K562 (cell line): ENCODE measurements around the gene CAB39. TPM values are rescaled to one million over a fixed set of nuclear protein-coding genes. Genes with fewer than 3 reads are reported as not detected.
A peak's percentile ranks its signal among the peaks of the same experiment; 100 is the strongest.

ENCODE experiments used
- ATAC-seq: fragments of 200-7000 bp; cut with Tn5 transposase; 3 replicates; pipeline ENCODE4 v1.9.1; 2020; ENCODE audit warnings: moderate library complexity
- BruUV-seq: library from RNA; stranded (reverse); fragments of 400-500 nt; replicated peaks from 2 replicates; lab custom pipeline; 2021; lab: Mats Ljungman, UMichigan
- CTCF ChIA-PET: fragments of 300-600 bp; formaldehyde crosslinking; extraction: SDS; loops from one replicate; lab custom pipeline; 2021; ENCODE audit warnings: low intra/inter-chr PET ratio; lab: Yijun Ruan, JAX
- POLR2A ChIA-PET: fragments of 300-600, 350-650 bp; sonication (Branson Sonifier 250); formaldehyde crosslinking; extraction: SDS; loops from one replicate; lab custom pipeline; 2021; ENCODE audit warnings: antibody characterized with exemption, inconsistent platforms; lab: Yijun Ruan, JAX
- DNase-seq, 4 experiments: peaks; one replicate each; pipeline versions ENCODE4 v3.0.0 to v3.0.0-alpha.2; 2011 to 2018; ENCODE audit warnings: low spot score in 3 of 4, mixed read lengths in 3 of 4; ENCODE audit errors: extremely low read depth in 1 of 4
- FAIRE-seq: peaks from 2 replicates; lab custom pipeline; 2011; peaks lifted over from hg19 to GRCh38; lab: Jason Lieb, UNC
- H2AFZ ChIP-seq: 2 replicates; pipeline ENCODE4 v1.6.0; 2011; ENCODE audit warnings: low read depth, low read length, control low read depth, inconsistent platforms
- H3K27ac ChIP-seq: fragments of 200-600 bp; 3 replicates; pipeline ENCODE4 v1.8.0; 2011; ENCODE audit warnings: low read depth, mild to moderate bottlenecking, control low read depth, inconsistent platforms, low read length, moderate library complexity, mixed read lengths; ENCODE audit errors: extremely low read depth
- H3K27me3 ChIP-seq, 2 experiments: fragments of 300-600 bp in 1 of 2; 2 replicates in 1 of 2; 3 replicates in 1 of 2; pipeline versions ENCODE4 v1.6.0 to v1.8.0; 2011; ENCODE audit warnings: inconsistent platforms in 2 of 2, low read length in 2 of 2, mild to moderate bottlenecking in 1 of 2, mixed read lengths in 1 of 2, moderate library complexity in 1 of 2; ENCODE audit not compliant: control insufficient read depth in 2 of 2, insufficient read depth in 2 of 2
- H3K36me3 ChIP-seq: fragments of 300-600 bp; 3 replicates; pipeline ENCODE4 v1.8.0; 2011; ENCODE audit warnings: mild to moderate bottlenecking, low read length, inconsistent platforms; ENCODE audit not compliant: control insufficient read depth, insufficient read depth
- H3K4me1 ChIP-seq, 2 experiments: fragments of 200-600 bp in 1 of 2; replicated peaks in 1 of 2; 2 replicates in 1 of 2; 3 replicates in 1 of 2; pipeline versions ENCODE4 v1.5.1 to v1.8.0; 2011; ENCODE audit warnings: inconsistent platforms in 2 of 2, low read length in 2 of 2, mild to moderate bottlenecking in 1 of 2, mixed read lengths in 1 of 2, moderate library complexity in 1 of 2; ENCODE audit not compliant: control insufficient read depth in 2 of 2, insufficient read depth in 2 of 2
- H3K4me2 ChIP-seq: 2 replicates; pipeline ENCODE4 v1.6.1; 2011; ENCODE audit warnings: low read length, control low read depth, inconsistent platforms, mixed read lengths; ENCODE audit not compliant: insufficient read depth
- H3K4me3 ChIP-seq: fragments of 200-600 bp; sonication (generic), shearing (Covaris generic); 2 replicates; pipeline ENCODE4 v1.5.1; 2016; ENCODE audit warnings: control low read depth, inconsistent platforms
- H3K79me2 ChIP-seq: fragments of 200-600 bp; 3 replicates; pipeline ENCODE4 v1.8.0; 2011; ENCODE audit warnings: low read length, inconsistent platforms; ENCODE audit not compliant: control insufficient read depth, insufficient read depth
- H3K9ac ChIP-seq, 2 experiments: 2 replicates each; pipeline versions ENCODE4 v1.6.0 to v1.6.1; 2011; ENCODE audit warnings: low read depth in 2 of 2, low read length in 2 of 2, control low read depth in 1 of 2, inconsistent platforms in 1 of 2, mild to moderate bottlenecking in 1 of 2, mixed read lengths in 1 of 2; ENCODE audit not compliant: insufficient read depth in 1 of 2
- H3K9me1 ChIP-seq: one replicate; pipeline ENCODE4 v1.6.0; 2011; ENCODE audit warnings: inconsistent platforms, mild to moderate bottlenecking, low read length, moderate library complexity; ENCODE audit not compliant: control insufficient read depth, insufficient read depth
- H3K9me3 ChIP-seq: replicated peaks from 2 replicates; pipeline ENCODE4 v1.5.1; 2011; ENCODE audit warnings: low read depth, low read length, inconsistent platforms; ENCODE audit not compliant: control insufficient read depth, insufficient read depth
- H4K20me1 ChIP-seq: replicated peaks from 2 replicates; pipeline ENCODE4 v1.6.1; 2011; ENCODE audit warnings: low read length, inconsistent platforms, mixed read lengths; ENCODE audit not compliant: control insufficient read depth, insufficient read depth
- AFF4 ChIP-seq: sonication (generic); formaldehyde crosslinking; IDR thresholded peaks from 2 replicates; pipeline ENCODE4 v1.8.0; 2023; ENCODE audit warnings: mild to moderate bottlenecking, missing genetic modification reagents
- DIDO1 ChIP-seq: fragments of 450-650 bp; IDR thresholded peaks from 2 replicates; pipeline ENCODE4 v1.6.1; 2016; ENCODE audit warnings: low read depth, missing biosample characterization, missing genetic modification characterization
- POLR2AphosphoS5 ChIP-seq: IDR thresholded peaks from 2 replicates; pipeline ENCODE4 v1.6.1; 2011; ENCODE audit warnings: mild to moderate bottlenecking, low read depth, low read length, moderate library complexity; ENCODE audit not compliant: control insufficient read depth, insufficient read depth
- ZBTB2 ChIP-seq: fragments of 450-650 bp; IDR thresholded peaks from 2 replicates; pipeline ENCODE4 v1.6.1; 2016; ENCODE audit warnings: antibody characterized with exemption
- ZKSCAN1 ChIP-seq: fragments of 150-350 bp; IDR thresholded peaks from 2 replicates; pipeline ENCODE4 v1.6.1; 2016; ENCODE audit warnings: low read depth, low read length
- ZNF217 ChIP-seq: sonication (generic); formaldehyde crosslinking; IDR thresholded peaks from 2 replicates; pipeline ENCODE4 v1.8.0; 2022; ENCODE audit warnings: mild to moderate bottlenecking, missing genetic modification reagents
- ZNF3 ChIP-seq: fragments of 250-450 bp; sonication (Bioruptor Pico); IDR thresholded peaks from 2 replicates; pipeline ENCODE4 v1.5.0; 2021; ENCODE audit warnings: mild to moderate bottlenecking, moderate library complexity
- WGBS: fragments of 100-300 bp; shearing (Covaris generic); methylation state at CpG from one replicate; pipeline ENCODE4 v1.1.6; 2016; ENCODE audit warnings: low coverage, mixed read lengths; ENCODE audit not compliant: insufficient coverage; ENCODE audit errors: missing lambda C conversion rate; 5-methylcytosine and 5-hydroxymethylcytosine counted together
- in situ Hi-C: fragments of 300-500 bp; cut with MboI; formaldehyde crosslinking; loops from 4 replicates; pipeline ENCODE4 v1.15.0; 2018; ENCODE audit warnings: inconsistent platforms, mixed read lengths
- intact Hi-C: fragments of 100-400 bp; cut with micrococcal nuclease; formaldehyde crosslinking; loops from 2 replicates; pipeline ENCODE4 v1.14.2; 2022
- polyA plus RNA-seq, 8 experiments: library from polyadenylated mRNA; depleted of rRNA in 4 of 8; stranded (reverse) in 5 of 8; unstranded in 3 of 8; fragments of >200 nt; fragmentation: Nextera tagmentation in 2 of 8; fragmentation: Illumina TruSeq in 1 of 8; extraction: Ambion mirVana in 2 of 8; extraction: Trizol in 1 of 8; gene quantifications; 2 replicates each; pipeline versions ENCODE4 v1.2.1 to v1.2.3, GENCODE V29; 2011 to 2014; ENCODE audit warnings: inconsistent platforms in 1 of 8, missing spikeins in 1 of 8
- total RNA-seq, 7 experiments: library from RNA; depleted of rRNA in 6 of 7; stranded (reverse); fragments of >200 nt in 6 of 7; fragmentation: Illumina TruSeq in 2 of 7; extraction: Trizol in 2 of 7; gene quantifications; 2 replicates each; pipeline versions ENCODE4 v1.2.1 to v1.2.3, GENCODE V29; 2011 to 2021; ENCODE audit warnings: low replicate concordance in 1 of 7
- TF ChIP-seq, protein P1 (sequence below), 2 experiments: fragments of 200-800 bp in 1 of 2; sonication (Bioruptor generic) in 1 of 2; sonication (generic) in 1 of 2; formaldehyde crosslinking in 1 of 2; IDR thresholded peaks in 1 of 2; conservative IDR thresholded peaks in 1 of 2; 2 replicates each; pipeline versions ENCODE4 v1.5.0 to v1.6.1; 2016 to 2020; ENCODE audit warnings: missing compliant biosample characterization in 1 of 2, missing genetic modification characterization in 1 of 2, missing genetic modification reagents in 1 of 2

CAB39 gene
- total and polyA plus RNA-seq, 9 of the 15 experiments (the other 6 are each of a cell fraction or from before 2014, with no cell fraction given) = 27.2 to 94.4 (median 70.1) TPM

DNA sequence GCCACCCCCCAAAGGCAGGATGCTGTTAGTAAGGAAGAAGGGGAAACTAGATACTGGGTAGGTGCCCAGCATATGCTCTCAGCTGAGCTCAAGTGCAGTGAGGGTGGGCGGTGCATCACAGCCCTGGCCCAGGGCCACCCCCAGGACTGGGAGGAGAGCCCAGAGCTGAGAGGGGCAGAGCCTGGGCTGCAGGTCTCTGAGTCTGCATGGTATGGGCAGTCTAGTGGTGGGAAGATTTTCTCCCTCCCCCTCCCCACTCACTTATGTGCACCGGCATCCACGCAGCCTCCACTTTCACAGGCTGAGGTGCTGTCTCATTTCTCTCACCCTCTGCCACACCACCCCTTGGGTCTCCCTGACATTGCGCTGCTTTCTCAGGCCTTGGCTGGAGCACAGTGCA, 48.5 kb upstream of the CAB39 start (continued):
- TF ChIP-seq ZBTB2 = no peak
- TF ChIP-seq ZNF217 (CRISPR knock-in tag) = no peak
- no peak for TF ChIP-seq POLR2AphosphoS5
- TF ChIP-seq DIDO1 (tag) = no peak
- no peak for TF ChIP-seq ZNF3 (CRISPR knock-in tag)

- Histone ChIP-seq H3K9me3 (no peaks in the 10 kb centered on the region), H4K20me1 (no peaks in the 10 kb centered on the region), H3K36me3 (no peaks in the 10 kb centered on the region), H3K4me1 (peaks cover 37 to 53% of the 10 kb centered on the region in 2 experiments), H2AFZ (peak overlapping the region; percentile 70), H3K4me2 (no peak overlapping the region), H3K79me2 (no peaks in the 10 kb centered on the region), H3K4me3 (no peak overlapping the region), H3K27me3 (no peaks in the 10 kb centered on the region), H3K27ac (no peak overlapping the region; the same call in 2 of the 3 replicates), H3K9me1 (no peaks in the 10 kb centered on the region), H3K9ac (no peak overlapping the region)
- FAIRE-seq (no peak), DNase-seq (no peak), ATAC-seq (no peak)
- ChIA-PET POLR2A (no interaction called here), CTCF (no interaction called here)
- no CpG with 5 or more reads among the region's 7 CpGs for WGBS
- intact Hi-C loops (no loop called here), in situ Hi-C loops (loop anchor here (5.0 kb wide), 1 partner anchor 42 kb away; no protein-coding TSS in a partner anchor)
- BruUV-seq = no TSS peak
- TF ChIP-seq, protein P1, sequence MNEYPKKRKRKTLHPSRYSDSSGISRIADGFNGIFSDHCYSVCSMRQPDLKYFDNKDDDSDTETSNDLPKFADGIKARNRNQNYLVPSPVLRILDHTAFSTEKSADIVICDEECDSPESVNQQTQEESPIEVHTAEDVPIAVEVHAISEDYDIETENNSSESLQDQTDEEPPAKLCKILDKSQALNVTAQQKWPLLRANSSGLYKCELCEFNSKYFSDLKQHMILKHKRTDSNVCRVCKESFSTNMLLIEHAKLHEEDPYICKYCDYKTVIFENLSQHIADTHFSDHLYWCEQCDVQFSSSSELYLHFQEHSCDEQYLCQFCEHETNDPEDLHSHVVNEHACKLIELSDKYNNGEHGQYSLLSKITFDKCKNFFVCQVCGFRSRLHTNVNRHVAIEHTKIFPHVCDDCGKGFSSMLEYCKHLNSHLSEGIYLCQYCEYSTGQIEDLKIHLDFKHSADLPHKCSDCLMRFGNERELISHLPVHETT (CRISPR knock-in tag; conservative IDR thresholded peaks at IDR 0.05 in 1 of 2, IDR thresholded peaks at IDR 0.05 in 1 of 2) = no peak
- TF ChIP-seq ZKSCAN1 (no peak), AFF4 (CRISPR knock-in tag) (no peak)
These were observed 47.8 kb upstream of the CAB39 start for GRCh38 chr2:230664844-230665243.
